M059J (cell line): ENCODE measurements around the gene LGALS9B. TPM values are rescaled to one million over a fixed set of nuclear protein-coding genes. Genes with fewer than 3 reads are reported as not detected.
"Not testable (repeated sequence)": the region's sequence is repeated elsewhere in the genome, so short reads cannot be mapped to it uniquely, and the experiment has no call there.

Experiments
- DNase-seq: peaks from one replicate; pipeline ENCODE4 v3.0.0-alpha.2; 2012; ENCODE audit warnings: low read depth
- total RNA-seq: library from RNA; depleted of rRNA; stranded (reverse); fragments of >200 nt; shearing (Covaris generic); gene quantifications from 2 replicates; pipeline ENCODE4 v1.2.3, GENCODE V29; 2014; rRNA removed

The LGALS9B gene
- not detected in 2 replicates for total RNA-seq

- DNase-seq: not testable (repeated sequence)
Observed at GRCh38 chr17:20467447-20467846, at the start of gene LGALS9B. TSS of gene LGALS9B (minus strand) at chr17:20467539. CDS start at chr17:20467470, 69 bp downstream.

GRCh38 chr17:20516986-20517385 lies 49.6 kb upstream of the LGALS9B start:
- not testable (repeated sequence) for DNase-seq

GRCh38 chr17:20515099-20515498 lies 47.8 kb upstream of the LGALS9B start:
- not testable (repeated sequence) for DNase-seq

GRCh38 chr17:20513539-20513938 lies 46.2 kb upstream of the LGALS9B start:
- DNase-seq: not testable (repeated sequence)

- DNase-seq: not testable (repeated sequence)
Observed at GRCh38 chr17:20512378-20512777, 45.0 kb upstream of the LGALS9B start.

GRCh38 chr17:20511778-20512177 lies 44.4 kb upstream of the LGALS9B start:
- DNase-seq: not testable (repeated sequence)

GRCh38 chr17:20505333-20505732 lies 38.0 kb upstream of the LGALS9B start:
- DNase-seq: not testable (repeated sequence)

- DNase-seq: not testable (repeated sequence)
Observed at GRCh38 chr17:20504388-20505066, 37.2 kb upstream of the LGALS9B start.

- DNase-seq: not testable (repeated sequence)
Observed at GRCh38 chr17:20501896-20502295, 34.6 kb upstream of the LGALS9B start.

- DNase-seq: not testable (repeated sequence)
Observed at GRCh38 chr17:20500346-20500745, 33.0 kb upstream of the LGALS9B start.

GRCh38 chr17:20495420-20495819 lies 28.1 kb upstream of the LGALS9B start:
- DNase-seq: not testable (repeated sequence)

- not testable (repeated sequence) for DNase-seq
Observed at GRCh38 chr17:20494735-20495134, 27.4 kb upstream of the LGALS9B start.

- DNase-seq: peak; percentile 3
Observed at GRCh38 chr17:20494147-20494546, 26.8 kb upstream of the LGALS9B start.

GRCh38 chr17:20492971-20493370 lies 25.6 kb upstream of the LGALS9B start:
- DNase-seq: not testable (repeated sequence)

- DNase-seq: not testable (repeated sequence)
Observed at GRCh38 chr17:20492099-20492498, 24.8 kb upstream of the LGALS9B start.

GRCh38 chr17:20484930-20485329 lies 17.6 kb upstream of the LGALS9B start:
- peak; percentile 69 for DNase-seq

GRCh38 chr17:20479889-20480591 lies 12.7 kb upstream of the LGALS9B start:
- not testable (repeated sequence) for DNase-seq

GRCh38 chr17:20477398-20478071 lies 10.2 kb upstream of the LGALS9B start:
- not testable (repeated sequence) for DNase-seq

- not testable (repeated sequence) for DNase-seq
Observed at GRCh38 chr17:20475137-20475831, 7.9 kb upstream of the LGALS9B start.

- not testable (repeated sequence) for DNase-seq
Observed at GRCh38 chr17:20474081-20474480, 6.7 kb upstream of the LGALS9B start.

GRCh38 chr17:20469946-20470345 lies 2.6 kb upstream of the LGALS9B start:
- not testable (repeated sequence) for DNase-seq

GRCh38 chr17:20469107-20469506 lies 1.8 kb upstream of the LGALS9B start:
- DNase-seq: not testable (repeated sequence)
